RWPE2 (cell line): ENCODE measurements around the gene GRK6.
A peak's percentile ranks its signal among the peaks of the same experiment; 100 is the strongest.

Experiments used
- ATAC-seq: fragments of 200-7000 bp; cut with Tn5 transposase; 3 replicates; pipeline ENCODE4 v1.9.1; 2021; ENCODE audit warnings: low read depth
- DNase-seq: peaks from one replicate; pipeline ENCODE4 v3.0.0-alpha.2; 2020; ENCODE audit warnings: low spot score
- H3K27ac ChIP-seq: fragments of 450-650 bp; 2 replicates; pipeline ENCODE4 v1.5.1; 2017; ENCODE audit warnings: mild to moderate bottlenecking; ENCODE audit not compliant: poor library complexity, severe bottlenecking
- H3K27me3 ChIP-seq: fragments of 250-450 bp; sonication (Bioruptor Pico); 2 replicates; pipeline ENCODE4 v1.5.1; 2021; ENCODE audit warnings: mild to moderate bottlenecking, moderate library complexity; ENCODE audit not compliant: insufficient read depth, poor library complexity, severe bottlenecking
- H3K36me3 ChIP-seq: fragments of 250-450 bp; sonication (Bioruptor Pico); 2 replicates; pipeline ENCODE4 v1.5.1; 2020; ENCODE audit warnings: low read depth, mild to moderate bottlenecking, moderate library complexity
- H3K4me1 ChIP-seq: fragments of 250-450 bp; sonication (Bioruptor Pico); 2 replicates; pipeline ENCODE4 v1.5.1; 2021; ENCODE audit warnings: mild to moderate bottlenecking, moderate library complexity; ENCODE audit not compliant: insufficient read depth, poor library complexity, severe bottlenecking
- H3K4me3 ChIP-seq: fragments of 250-450 bp; sonication (Bioruptor Pico); 2 replicates; pipeline ENCODE4 v1.5.1; 2021; ENCODE audit warnings: mild to moderate bottlenecking, moderate library complexity; ENCODE audit not compliant: severe bottlenecking
- H3K9me3 ChIP-seq: fragments of 250-450 bp; sonication (Bioruptor Pico); 2 replicates; pipeline ENCODE4 v1.5.1; 2021; ENCODE audit warnings: mild to moderate bottlenecking, moderate library complexity; ENCODE audit not compliant: severe bottlenecking
- TF ChIP-seq, protein P1 (sequence below): fragments of 450-650 bp; IDR thresholded peaks from one replicate; pipeline ENCODE4 v1.5.1; 2017; ENCODE audit warnings: mild to moderate bottlenecking, moderate library complexity; ENCODE audit not compliant: poor library complexity, severe bottlenecking

Gene GRK6

DNA sequence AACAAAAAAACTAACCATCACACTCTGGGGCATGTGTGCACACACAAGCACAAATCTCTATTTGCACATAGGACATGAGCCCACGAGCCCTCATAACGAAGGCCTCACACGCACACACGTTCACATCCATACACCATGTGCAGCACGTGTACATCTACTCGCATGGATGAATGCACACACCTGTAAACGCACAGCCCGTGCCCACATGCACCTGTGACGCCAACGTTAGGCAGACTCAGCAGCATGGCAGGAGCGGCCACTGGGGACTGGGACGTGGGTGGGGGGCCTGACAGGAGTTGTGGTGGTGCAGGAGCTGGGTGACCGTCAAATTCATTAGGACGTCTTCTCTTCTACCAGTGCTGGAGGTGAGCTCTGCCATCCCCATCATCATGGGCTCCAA is 39.1 kb upstream of the GRK6 start:
- H3K27me3 ChIP-seq: no peaks in the 10 kb centered on the region
- H3K27ac ChIP-seq: no peak overlapping the region
- H3K4me1 ChIP-seq: peaks cover 22% of the 10 kb centered on the region

GRCh38 chr5:177388521-177389052 is 37.9 kb upstream of the GRK6 start:
- Histone ChIP-seq H3K27me3 (no peaks in the 10 kb centered on the region), H3K36me3 (no peaks in the 10 kb centered on the region), H3K4me1 (peaks cover 22% of the 10 kb centered on the region), H3K27ac (peak overlapping the region; percentile 78), H3K9me3 (no peaks in the 10 kb centered on the region), H3K4me3 (no peak overlapping the region)
- DNase-seq (no peak), ATAC-seq (no peak)
- TF ChIP-seq, protein P1, sequence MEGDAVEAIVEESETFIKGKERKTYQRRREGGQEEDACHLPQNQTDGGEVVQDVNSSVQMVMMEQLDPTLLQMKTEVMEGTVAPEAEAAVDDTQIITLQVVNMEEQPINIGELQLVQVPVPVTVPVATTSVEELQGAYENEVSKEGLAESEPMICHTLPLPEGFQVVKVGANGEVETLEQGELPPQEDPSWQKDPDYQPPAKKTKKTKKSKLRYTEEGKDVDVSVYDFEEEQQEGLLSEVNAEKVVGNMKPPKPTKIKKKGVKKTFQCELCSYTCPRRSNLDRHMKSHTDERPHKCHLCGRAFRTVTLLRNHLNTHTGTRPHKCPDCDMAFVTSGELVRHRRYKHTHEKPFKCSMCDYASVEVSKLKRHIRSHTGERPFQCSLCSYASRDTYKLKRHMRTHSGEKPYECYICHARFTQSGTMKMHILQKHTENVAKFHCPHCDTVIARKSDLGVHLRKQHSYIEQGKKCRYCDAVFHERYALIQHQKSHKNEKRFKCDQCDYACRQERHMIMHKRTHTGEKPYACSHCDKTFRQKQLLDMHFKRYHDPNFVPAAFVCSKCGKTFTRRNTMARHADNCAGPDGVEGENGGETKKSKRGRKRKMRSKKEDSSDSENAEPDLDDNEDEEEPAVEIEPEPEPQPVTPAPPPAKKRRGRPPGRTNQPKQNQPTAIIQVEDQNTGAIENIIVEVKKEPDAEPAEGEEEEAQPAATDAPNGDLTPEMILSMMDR: no peak

More for the DNA sequence above, 39.1 kb upstream of the GRK6 start:
- no peak for ATAC-seq
- DNase-seq: no peak
- Histone ChIP-seq H3K4me3 (no peak overlapping the region), H3K9me3 (no peaks in the 10 kb centered on the region), H3K36me3 (no peaks in the 10 kb centered on the region)
- TF ChIP-seq, protein P1: no peak

DNA sequence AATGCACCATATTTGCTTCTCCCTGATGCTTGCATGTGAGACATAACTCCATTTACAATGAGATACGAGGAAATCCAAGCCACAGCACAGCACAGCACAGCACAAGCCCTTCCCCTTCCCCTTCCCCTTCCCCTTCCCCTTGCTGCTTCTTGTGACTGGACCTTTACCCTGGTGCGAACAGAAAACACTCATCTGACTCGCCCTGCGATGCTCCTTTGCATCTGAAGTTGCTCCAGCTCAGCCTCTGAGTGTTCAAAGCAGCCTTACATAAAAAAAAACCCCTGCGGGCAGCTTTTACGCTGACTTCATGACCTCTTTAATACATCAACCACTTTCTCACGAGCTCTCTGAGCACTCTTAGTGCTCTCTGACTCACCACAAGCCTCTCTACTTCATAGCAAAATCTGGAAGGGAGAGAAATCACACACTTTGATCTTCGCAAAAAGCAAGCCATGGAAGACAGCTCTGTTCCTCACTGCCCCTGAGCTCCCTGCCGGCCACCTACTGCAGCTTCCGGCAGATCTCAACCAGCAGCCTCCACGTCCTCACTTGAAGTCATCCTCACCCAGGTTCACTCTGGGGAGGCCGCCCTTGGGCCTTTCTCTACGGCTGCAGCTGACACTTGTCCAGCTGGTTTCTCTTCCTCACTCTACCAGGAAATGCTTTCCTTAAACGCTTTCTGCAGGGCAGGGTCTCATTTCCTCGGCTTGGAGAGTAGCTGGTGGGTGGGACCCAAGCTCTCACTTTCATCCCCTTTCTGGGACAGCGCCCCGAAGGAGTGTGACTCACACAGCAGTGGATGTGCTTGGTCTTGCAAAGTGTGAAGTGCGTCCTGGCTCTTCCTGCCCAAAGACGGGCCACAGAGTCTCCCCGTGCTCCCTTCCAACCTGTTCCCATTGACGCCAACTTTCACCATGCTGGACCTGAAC is 37.0 kb upstream of the GRK6 start:
- H3K36me3 ChIP-seq: no peaks in the 10 kb centered on the region
- no peaks in the 10 kb centered on the region for H3K9me3 ChIP-seq
- TF ChIP-seq, protein P1: no peak
- H3K4me1 ChIP-seq: peaks cover 22% of the 10 kb centered on the region
- DNase-seq: peak; percentile 93
- peak; percentile 78 for ATAC-seq
- H3K27me3 ChIP-seq: no peaks in the 10 kb centered on the region
- H3K27ac ChIP-seq: peak overlapping the region; percentile 78
- H3K4me3 ChIP-seq: no peak overlapping the region

DNA sequence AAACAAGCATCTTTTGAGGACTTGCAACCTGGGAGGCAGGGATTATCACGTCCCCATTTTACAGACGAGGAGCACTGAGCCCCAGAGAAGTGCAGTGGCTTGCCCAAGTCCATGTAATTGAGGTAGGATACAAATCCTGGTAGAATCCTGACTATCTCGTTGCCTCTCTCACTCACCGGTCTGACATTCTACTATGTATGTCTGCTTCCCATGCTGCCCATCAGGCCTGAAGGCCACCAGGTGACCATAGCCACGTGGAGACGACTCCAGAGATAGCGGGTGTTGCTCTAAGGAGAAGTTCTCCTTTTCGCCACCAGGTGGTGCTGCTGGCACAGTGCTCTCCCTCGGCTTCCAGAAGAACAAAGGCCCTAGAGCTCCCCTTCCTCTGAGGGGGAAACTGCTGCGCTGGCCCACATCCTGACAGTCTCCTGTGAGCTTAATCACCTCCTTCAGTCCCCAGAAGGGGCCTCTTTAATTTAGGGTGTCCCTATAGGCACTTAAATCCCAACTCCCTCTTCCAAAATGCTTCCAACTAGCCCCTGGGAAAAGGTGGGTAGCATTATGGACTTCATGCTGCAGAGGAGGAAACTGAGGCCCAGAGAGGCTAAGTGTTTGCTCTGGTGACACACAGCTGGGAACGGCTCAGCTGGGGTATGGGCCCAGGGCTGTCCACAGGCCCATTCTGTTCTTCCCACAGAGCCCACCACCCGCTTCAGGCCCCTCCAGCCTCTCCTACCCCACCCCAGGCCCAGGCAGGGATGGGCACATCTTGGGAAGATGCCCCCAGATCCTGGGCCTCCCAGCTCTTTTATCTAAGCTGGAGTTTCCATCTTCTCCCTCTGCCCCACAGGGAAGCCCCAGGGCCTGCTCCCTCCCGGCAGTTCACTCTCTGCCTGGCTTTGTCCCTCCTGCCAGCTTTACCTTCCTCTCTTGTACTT is 35.8 kb upstream of the GRK6 start:
- Histone ChIP-seq H3K27ac (peak overlapping the region; percentile 78), H3K27me3 (no peaks in the 10 kb centered on the region), H3K9me3 (no peaks in the 10 kb centered on the region), H3K36me3 (no peaks in the 10 kb centered on the region), H3K4me3 (no peak overlapping the region), H3K4me1 (peaks cover 22% of the 10 kb centered on the region)
- ATAC-seq (peak; percentile 57), DNase-seq (no peak)
- TF ChIP-seq, protein P1: peak; percentile 99
